HG03575 (cell line): ENCODE data around the gene OVAAL.
"Not testable (repeated sequence)": the region's sequence is repeated elsewhere in the genome, so short reads cannot be mapped to it uniquely, and the experiment has no call there.

Experiments used
- ATAC-seq: cut with Tn5 transposase; IDR thresholded peaks from one replicate; pipeline ENCODE4 v1.9.1; 2021; ENCODE audit not compliant: unreplicated experiment, insufficient number of reproducible peaks, low FRiP score; ENCODE audit errors: extremely low read depth

OVAAL gene

GRCh38 chr1:180536821-180537372 is 21.9 kb upstream of the OVAAL start:
- no peak for ATAC-seq

- no peak for ATAC-seq
These were observed 19.6 kb upstream of the OVAAL start for GRCh38 chr1:180539136-180539535.

- ATAC-seq: no peak
These were observed 17.8 kb upstream of the OVAAL start for GRCh38 chr1:180540697-180541594.

GRCh38 chr1:180542113-180542837 is 16.5 kb upstream of the OVAAL start:
- no peak for ATAC-seq

- ATAC-seq: no peak
These were observed 16.0 kb upstream of the OVAAL start for GRCh38 chr1:180542838-180543145.

GRCh38 chr1:180544050-180544449 is 14.7 kb upstream of the OVAAL start:
- ATAC-seq: no peak

- no peak for ATAC-seq
These were observed 12.8 kb upstream of the OVAAL start for GRCh38 chr1:180545991-180546390.

- no peak for ATAC-seq
These were observed 10.0 kb upstream of the OVAAL start for GRCh38 chr1:180548686-180549317.

GRCh38 chr1:180549770-180550169 is 9.0 kb upstream of the OVAAL start:
- not testable (repeated sequence) for ATAC-seq

GRCh38 chr1:180550241-180550640 is 8.5 kb upstream of the OVAAL start:
- no peak for ATAC-seq

GRCh38 chr1:180551997-180552396 is 6.8 kb upstream of the OVAAL start:
- no peak for ATAC-seq

GRCh38 chr1:180553046-180553445 is 5.7 kb upstream of the OVAAL start:
- not testable (repeated sequence) for ATAC-seq

GRCh38 chr1:180555411-180555810 is 3.4 kb upstream of the OVAAL start:
- ATAC-seq: no peak

GRCh38 chr1:180560200-180560867 is 1.6 kb downstream of the OVAAL start:
- no peak for ATAC-seq

- no peak for ATAC-seq
These were observed 2.3 kb downstream of the OVAAL start for GRCh38 chr1:180560868-180561600.

- ATAC-seq: no peak
These were observed 3.9 kb downstream of the OVAAL start for GRCh38 chr1:180562640-180563025.

GRCh38 chr1:180563026-180563827 is 4.5 kb downstream of the OVAAL start:
- no peak for ATAC-seq
